Right atrium auricular region (tissue), 2 donors: ENCODE measurements around the gene IQGAP2. TPM values are rescaled to one million over a fixed set of nuclear protein-coding genes. Genes with fewer than 3 reads are reported as not detected.
"Not testable (repeated sequence)": the region's sequence is repeated elsewhere in the genome, so short reads cannot be mapped to it uniquely, and the experiment has no call there.

Experiments used
- DNase-seq: peaks from one replicate; pipeline ENCODE4 v3.0.0-alpha.2; 2019; ENCODE audit warnings: low spot score
- H3K27ac ChIP-seq, 2 donors: fragments of 200-600 bp; sonication (generic); 1 replicate in 1 of 2; 2 replicates in 1 of 2; pipeline ENCODE4 v1.5.1; 2016 to 2019
- H3K27me3 ChIP-seq, 2 donors: fragments of 200-600 bp; sonication (generic); one replicate each; pipeline versions ENCODE4 v1.5.1 to v1.6.0; 2017 to 2019
- H3K36me3 ChIP-seq: fragments of 200-600 bp; sonication (generic); one replicate; pipeline ENCODE4 v1.5.1; 2016
- H3K4me1 ChIP-seq, 2 donors: fragments of 200-600 bp; sonication (generic); one replicate each; pipeline versions ENCODE4 v1.5.1 to v1.6.0; 2017 to 2019
- H3K4me3 ChIP-seq, 2 donors: fragments of 200-600 bp; sonication (generic); 1 replicate in 1 of 2; 2 replicates in 1 of 2; pipeline ENCODE4 v1.5.1; 2017 to 2019; ENCODE audit warnings: mild to moderate bottlenecking in 1 of 2, moderate library complexity in 1 of 2
- H3K9me3 ChIP-seq, 2 donors: fragments of 200-600 bp; sonication (generic); one replicate each; pipeline ENCODE4 v1.5.1; 2019
- total RNA-seq, 2 donors: library from RNA; depleted of rRNA; stranded (reverse); fragments of >200 nt; gene quantifications; one replicate each; pipeline ENCODE4 v1.1.0, GENCODE V29; 2016
- TF ChIP-seq, protein P1 (sequence below), 2 donors: fragments of 200-600 bp; sonication (generic); IDR thresholded peaks; one replicate each; pipeline ENCODE4 v1.5.1; 2019; ENCODE audit warnings: antibody characterized with exemption in 2 of 2

The IQGAP2 gene
- total RNA-seq, 2 donors from 2014 or later: 5.4 to 12.3 TPM

DNA sequence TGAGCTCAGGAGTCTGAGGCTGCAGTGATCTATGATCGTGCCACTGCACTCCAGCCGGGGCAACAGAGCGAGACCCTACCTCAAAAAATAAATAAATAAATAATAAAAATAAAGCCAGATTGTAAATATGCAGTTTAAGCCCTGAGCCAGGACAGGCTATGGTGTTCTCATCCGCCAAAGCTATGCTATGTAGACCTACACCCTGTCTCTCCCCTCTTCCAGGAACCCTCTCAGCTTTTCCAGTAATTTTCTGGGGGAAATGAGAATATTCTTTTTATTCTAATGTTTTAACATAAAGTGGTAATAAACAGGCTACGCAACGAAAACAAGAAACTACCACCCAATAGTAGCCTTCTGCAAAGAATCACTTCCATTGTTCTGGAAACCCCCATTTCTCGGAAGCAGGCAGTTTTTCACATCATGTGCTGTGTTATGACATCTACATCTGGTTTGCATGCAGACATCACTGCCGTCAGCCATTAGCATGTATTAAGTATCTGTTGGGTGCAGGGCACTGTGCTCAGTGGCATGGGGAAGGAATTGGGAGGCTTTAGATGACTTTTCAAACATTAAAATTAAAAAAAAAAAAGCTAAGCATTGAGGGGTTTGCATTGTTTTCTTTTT is 274.9 kb downstream of the IQGAP2 start:
- H3K4me1 ChIP-seq: no peaks in the 10 kb centered on the region
- TF ChIP-seq, protein P1, sequence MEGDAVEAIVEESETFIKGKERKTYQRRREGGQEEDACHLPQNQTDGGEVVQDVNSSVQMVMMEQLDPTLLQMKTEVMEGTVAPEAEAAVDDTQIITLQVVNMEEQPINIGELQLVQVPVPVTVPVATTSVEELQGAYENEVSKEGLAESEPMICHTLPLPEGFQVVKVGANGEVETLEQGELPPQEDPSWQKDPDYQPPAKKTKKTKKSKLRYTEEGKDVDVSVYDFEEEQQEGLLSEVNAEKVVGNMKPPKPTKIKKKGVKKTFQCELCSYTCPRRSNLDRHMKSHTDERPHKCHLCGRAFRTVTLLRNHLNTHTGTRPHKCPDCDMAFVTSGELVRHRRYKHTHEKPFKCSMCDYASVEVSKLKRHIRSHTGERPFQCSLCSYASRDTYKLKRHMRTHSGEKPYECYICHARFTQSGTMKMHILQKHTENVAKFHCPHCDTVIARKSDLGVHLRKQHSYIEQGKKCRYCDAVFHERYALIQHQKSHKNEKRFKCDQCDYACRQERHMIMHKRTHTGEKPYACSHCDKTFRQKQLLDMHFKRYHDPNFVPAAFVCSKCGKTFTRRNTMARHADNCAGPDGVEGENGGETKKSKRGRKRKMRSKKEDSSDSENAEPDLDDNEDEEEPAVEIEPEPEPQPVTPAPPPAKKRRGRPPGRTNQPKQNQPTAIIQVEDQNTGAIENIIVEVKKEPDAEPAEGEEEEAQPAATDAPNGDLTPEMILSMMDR (IDR thresholded peaks at IDR 0.05): no peak
- no peaks in the 10 kb centered on the region for H3K27me3 ChIP-seq
- no peaks in the 10 kb centered on the region for H3K9me3 ChIP-seq
- no peak overlapping the region for H3K4me3 ChIP-seq
- no peak for DNase-seq
- H3K36me3 ChIP-seq: no peaks in the 10 kb centered on the region
- no peak overlapping the region for H3K27ac ChIP-seq

DNA sequence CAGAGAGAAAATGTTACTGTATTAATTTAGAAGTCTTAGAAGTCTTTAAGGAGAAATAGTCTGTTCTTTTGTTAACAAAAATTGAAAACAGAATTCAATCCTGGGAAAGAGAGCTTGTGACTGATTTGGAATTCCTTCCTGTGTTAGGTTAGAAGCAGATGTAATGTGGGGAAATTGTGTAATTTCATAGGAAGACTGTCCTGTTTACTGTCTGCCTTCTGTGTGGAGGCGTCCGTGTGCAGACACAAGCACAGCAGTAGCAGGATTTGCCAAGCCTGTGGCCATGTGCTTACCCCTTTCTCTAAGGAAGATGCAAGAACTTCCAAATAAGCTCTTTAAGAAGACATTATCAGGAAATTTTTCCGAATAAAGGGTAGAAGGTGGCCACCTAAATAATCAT is 276.1 kb downstream of the IQGAP2 start:
- peak overlapping the region in 1 of 2 donors; percentile 34 for H3K27ac ChIP-seq
- no peaks in the 10 kb centered on the region for H3K9me3 ChIP-seq
- TF ChIP-seq, protein P1 (IDR thresholded peaks at IDR 0.05): no peak
- H3K4me3 ChIP-seq: no peak overlapping the region
- no peaks in the 10 kb centered on the region for H3K27me3 ChIP-seq
- no peak for DNase-seq
- H3K4me1 ChIP-seq: no peaks in the 10 kb centered on the region
- H3K36me3 ChIP-seq: no peaks in the 10 kb centered on the region

DNA sequence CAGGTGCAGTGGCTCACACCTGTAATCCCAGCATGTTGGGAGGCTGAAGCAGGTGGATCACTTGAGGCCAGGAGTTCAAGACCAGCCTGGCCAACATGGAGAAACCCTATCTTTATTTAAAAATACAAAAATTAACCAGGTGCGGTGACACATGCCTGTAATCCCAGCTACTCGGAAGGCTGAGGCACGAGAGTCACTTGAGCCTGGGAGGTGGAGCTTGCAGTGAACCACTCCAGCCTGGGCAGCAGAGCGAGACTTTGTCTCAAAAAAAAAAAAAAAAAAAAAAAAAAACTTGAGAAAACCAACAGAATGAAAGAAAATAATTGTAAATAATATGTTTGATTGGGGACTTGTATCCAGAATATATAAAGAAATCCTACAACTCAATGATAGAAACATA is 277.7 kb downstream of the IQGAP2 start:
- H3K27ac ChIP-seq, H3K4me3 ChIP-seq: not testable (repeated sequence)

DNA sequence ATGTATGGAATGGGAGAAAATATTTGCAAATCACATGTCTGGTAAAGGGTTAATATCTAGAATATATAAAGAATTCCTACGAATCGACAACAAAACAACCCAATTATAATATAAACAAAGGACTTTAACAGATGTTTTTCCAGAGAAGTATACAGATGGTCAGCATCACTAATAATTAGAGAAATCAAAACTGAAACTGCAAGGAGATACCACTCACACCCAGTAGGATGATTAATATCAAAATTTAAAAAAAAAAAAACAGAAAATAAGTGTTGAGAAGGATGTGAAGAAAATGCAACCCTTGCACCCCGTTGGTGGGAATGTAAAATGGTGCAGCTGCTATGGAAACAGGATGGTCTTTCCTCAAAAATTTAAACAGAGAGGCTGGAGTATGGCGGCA is 278.2 kb downstream of the IQGAP2 start:
- Histone ChIP-seq H3K9me3 (no peaks in the 10 kb centered on the region), H3K27me3 (no peaks in the 10 kb centered on the region), H3K4me3 (no peak overlapping the region), H3K27ac (no peak overlapping the region), H3K36me3 (no peaks in the 10 kb centered on the region), H3K4me1 (no peaks in the 10 kb centered on the region)
- TF ChIP-seq, protein P1 (IDR thresholded peaks at IDR 0.05): no peak
- DNase-seq: no peak

More for the DNA sequence above, 277.7 kb downstream of the IQGAP2 start:
- not testable (repeated sequence) for H3K4me1 ChIP-seq, H3K27me3 ChIP-seq, DNase-seq, H3K9me3 ChIP-seq, H3K36me3 ChIP-seq

DNA sequence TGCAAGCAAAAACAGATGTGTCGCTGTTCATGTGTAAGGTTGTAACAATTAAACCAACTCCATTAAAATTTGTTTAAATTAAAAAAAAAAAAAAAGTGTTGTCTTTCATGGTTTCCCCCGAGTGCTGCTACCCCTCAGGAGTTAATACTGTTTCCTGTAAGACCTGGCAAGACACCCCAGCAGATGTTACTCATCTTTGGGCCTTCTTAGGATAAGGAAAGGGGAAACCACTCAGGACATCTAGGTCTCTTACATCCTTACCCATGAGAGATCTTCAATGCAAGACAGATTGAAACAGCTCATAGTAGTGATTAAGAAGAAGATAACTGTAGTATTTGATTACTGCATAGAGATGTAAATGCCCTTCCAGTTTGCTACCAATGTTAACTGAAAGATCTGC is 279.3 kb downstream of the IQGAP2 start:
- TF ChIP-seq, protein P1 (IDR thresholded peaks at IDR 0.05): no peak

DNA sequence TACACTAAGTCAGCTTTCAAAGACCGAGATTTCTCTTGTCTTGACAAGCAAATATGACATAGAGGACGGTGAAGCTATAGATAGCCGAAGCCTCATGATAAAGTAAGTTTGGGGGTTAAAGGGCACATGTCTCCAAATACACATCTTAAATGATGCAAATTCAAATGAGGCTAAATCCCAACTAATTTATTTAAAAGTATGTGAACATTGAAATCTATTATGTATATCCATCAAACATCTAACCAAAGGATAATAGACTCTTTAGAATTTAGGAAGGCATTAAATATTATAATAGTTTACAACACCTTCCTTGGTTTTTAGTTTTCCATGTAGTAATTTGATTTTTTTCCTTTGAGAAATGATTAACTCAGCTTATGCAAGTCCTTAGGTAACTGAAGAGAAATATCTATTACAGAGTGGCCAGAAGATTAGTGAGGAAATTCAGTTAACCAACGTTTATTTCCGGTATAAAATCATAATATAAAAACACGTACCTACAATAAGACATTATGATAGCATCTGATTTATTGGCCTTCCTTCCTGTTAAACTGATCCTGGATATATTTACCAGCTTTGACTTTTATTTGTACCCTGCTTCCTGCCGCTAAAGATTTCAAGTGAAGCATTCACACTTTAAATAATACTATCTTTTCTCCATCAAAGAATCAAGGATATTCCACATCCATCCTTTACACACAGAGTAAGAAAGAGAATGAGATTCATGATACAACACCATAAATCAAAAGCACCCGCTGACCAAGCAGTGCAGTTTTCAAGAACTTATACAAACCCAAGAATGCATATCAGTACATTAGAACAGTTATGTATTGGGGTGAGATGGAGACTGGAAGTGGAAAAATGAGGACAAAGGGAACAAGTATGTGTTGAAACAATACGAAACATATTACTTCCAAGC is 281.0 kb downstream of the IQGAP2 start:
- no peak for DNase-seq
- H3K36me3 ChIP-seq: no peaks in the 10 kb centered on the region
- no peaks in the 10 kb centered on the region for H3K27me3 ChIP-seq
- H3K9me3 ChIP-seq: no peaks in the 10 kb centered on the region
- H3K4me1 ChIP-seq: no peaks in the 10 kb centered on the region
- H3K27ac ChIP-seq: no peak overlapping the region
- no peak overlapping the region for H3K4me3 ChIP-seq
- TF ChIP-seq, protein P1 (IDR thresholded peaks at IDR 0.05): no peak

More for the DNA sequence above, 279.3 kb downstream of the IQGAP2 start:
- H3K36me3 ChIP-seq: no peaks in the 10 kb centered on the region
- no peak for DNase-seq
- no peaks in the 10 kb centered on the region for H3K9me3 ChIP-seq
- no peak overlapping the region for H3K4me3 ChIP-seq
- H3K4me1 ChIP-seq: no peaks in the 10 kb centered on the region
- H3K27ac ChIP-seq: no peak overlapping the region
- no peaks in the 10 kb centered on the region for H3K27me3 ChIP-seq
